C4-2B (cell line): Measurements from ENCODE around the gene KCNT1.

Source experiments
- H3K27ac ChIP-seq: fragments of 450-650 bp; 2 replicates; pipeline ENCODE4 v1.5.1; 2017
- ZFX ChIP-seq: fragments of 450-650 bp; IDR thresholded peaks from 2 replicates; pipeline ENCODE4 v1.6.1; 2017
- TF ChIP-seq, protein P1 (sequence below): fragments of 450-650 bp; conservative IDR thresholded peaks from 2 replicates; pipeline ENCODE4 v1.5.1; 2017; ENCODE audit warnings: mild to moderate bottlenecking

Gene KCNT1

DNA sequence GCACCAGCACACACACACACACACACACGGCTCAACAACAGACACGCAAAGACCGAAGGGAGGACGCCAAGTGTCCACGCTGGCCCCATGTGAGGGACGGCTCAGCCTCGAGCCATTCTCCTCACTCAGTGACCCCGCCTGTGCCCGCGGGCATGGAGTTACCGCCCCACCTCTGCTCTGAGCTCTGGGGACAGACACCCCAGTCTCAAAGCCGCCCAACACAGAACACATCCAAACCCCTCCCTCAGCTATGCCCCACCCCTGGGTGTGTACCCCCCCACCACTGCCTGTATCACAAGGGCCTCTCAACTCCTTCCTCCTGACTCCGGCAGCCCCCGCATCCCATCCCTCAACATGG is 124.2 kb downstream of the KCNT1 start:
- H3K27ac ChIP-seq = no peak overlapping the region

DNA sequence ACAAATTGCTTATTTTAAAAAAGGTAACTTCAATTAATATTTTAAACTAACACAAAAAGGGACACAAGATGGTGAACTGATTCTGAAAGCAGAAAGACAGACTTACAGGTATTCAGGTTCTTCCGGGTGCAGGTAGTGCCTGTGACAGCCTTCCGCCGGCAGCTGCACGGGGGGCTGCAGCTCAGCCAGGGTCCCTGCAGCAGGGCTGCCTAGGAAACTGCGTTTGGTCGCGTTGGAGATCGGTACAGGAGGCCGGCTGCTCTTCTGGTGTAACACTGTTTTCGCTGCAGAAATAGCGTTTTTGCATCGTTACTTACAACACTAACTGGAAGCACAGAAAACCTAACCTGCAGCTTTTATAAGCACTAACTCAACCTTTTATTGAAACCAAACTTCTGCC is 125.3 kb downstream of the KCNT1 start:
- H3K27ac ChIP-seq = no peak overlapping the region; the same call in 1 of the 2 replicates
- no peak for TF ChIP-seq ZFX
- TF ChIP-seq, protein P1, sequence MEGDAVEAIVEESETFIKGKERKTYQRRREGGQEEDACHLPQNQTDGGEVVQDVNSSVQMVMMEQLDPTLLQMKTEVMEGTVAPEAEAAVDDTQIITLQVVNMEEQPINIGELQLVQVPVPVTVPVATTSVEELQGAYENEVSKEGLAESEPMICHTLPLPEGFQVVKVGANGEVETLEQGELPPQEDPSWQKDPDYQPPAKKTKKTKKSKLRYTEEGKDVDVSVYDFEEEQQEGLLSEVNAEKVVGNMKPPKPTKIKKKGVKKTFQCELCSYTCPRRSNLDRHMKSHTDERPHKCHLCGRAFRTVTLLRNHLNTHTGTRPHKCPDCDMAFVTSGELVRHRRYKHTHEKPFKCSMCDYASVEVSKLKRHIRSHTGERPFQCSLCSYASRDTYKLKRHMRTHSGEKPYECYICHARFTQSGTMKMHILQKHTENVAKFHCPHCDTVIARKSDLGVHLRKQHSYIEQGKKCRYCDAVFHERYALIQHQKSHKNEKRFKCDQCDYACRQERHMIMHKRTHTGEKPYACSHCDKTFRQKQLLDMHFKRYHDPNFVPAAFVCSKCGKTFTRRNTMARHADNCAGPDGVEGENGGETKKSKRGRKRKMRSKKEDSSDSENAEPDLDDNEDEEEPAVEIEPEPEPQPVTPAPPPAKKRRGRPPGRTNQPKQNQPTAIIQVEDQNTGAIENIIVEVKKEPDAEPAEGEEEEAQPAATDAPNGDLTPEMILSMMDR = no peak

More for the DNA sequence above, 124.2 kb downstream of the KCNT1 start:
- no peak for TF ChIP-seq ZFX
- TF ChIP-seq, protein P1 = no peak

DNA sequence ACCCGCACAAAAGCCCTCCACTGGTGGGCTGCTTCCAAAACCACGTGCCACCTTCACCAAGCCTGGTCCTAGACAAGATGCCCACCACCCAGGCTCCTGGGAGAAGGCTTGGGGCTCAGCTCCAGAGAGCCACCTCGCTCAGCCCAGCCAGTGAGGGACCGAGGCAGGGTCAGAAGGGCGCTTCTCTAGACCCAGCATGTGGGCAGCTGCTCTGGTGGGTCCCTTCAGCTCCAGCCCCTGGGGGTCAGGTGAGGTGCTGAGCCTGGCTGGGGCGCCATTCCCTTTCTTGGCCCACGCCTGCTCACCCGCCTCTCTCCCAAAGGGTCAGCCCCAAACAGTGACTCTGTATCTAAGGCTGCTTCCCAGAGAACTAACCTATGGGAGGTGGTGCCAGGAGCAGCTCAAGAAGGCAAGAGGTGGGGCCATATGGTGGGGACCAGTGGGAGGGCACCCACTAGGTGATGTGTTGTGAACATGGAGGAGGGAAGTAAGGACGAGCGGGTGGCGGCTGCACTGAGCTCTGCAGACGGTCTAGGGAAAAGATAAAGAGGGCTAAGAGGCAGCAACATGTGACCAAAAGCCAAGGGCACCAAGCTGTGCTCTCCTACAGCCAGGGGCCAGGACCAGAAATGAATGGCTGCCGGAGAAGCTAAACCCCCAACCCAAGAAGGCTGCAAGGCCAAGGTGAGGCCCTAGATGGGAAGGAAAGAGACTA is 126.0 kb downstream of the KCNT1 start:
- TF ChIP-seq, protein P1 = no peak
- TF ChIP-seq ZFX = no peak
- peak overlapping the region; percentile 0; the same call in 1 of the 2 replicates for H3K27ac ChIP-seq

DNA sequence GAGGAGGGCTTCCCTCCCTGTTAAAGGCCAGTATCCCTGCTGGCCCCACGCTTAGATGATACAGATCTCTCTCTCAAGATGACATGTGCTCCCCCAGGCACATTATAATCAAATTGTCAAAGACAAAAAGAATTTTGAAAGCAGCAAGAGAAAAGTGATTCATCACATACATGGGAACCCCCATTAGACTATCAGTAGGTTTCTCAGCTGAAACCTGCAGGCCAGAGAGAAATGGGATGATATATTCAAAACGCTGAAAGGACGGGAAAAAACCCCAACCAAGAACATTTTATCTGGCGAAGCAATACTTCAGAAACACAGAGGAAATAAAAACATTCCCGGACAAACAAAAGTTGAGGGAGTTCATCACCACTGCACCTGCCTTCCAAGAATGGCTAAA is 126.7 kb downstream of the KCNT1 start:
- no peak overlapping the region for H3K27ac ChIP-seq

DNA sequence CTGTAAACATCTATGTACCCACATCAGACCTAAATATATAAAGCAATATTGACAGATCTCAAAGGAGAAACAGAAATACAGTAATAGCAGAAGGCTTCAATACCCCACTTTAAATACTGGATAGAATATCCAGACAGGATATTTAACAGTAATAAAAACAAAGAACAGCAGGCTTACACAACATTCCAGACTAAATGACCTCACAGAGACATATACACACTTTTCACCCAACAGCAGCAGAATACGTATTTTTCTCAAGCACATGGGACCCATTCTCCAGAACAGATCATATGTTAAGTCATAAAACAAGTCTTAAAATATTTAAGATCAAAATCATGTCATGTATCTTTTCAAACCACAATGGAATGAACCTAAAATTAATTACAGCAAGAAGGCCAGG is 128.5 kb downstream of the KCNT1 start:
- TF ChIP-seq ZFX = no peak
- TF ChIP-seq, protein P1 = no peak
- no peak overlapping the region for H3K27ac ChIP-seq

More for the DNA sequence above, 126.7 kb downstream of the KCNT1 start:
- TF ChIP-seq, protein P1 = no peak
- TF ChIP-seq ZFX = no peak

DNA sequence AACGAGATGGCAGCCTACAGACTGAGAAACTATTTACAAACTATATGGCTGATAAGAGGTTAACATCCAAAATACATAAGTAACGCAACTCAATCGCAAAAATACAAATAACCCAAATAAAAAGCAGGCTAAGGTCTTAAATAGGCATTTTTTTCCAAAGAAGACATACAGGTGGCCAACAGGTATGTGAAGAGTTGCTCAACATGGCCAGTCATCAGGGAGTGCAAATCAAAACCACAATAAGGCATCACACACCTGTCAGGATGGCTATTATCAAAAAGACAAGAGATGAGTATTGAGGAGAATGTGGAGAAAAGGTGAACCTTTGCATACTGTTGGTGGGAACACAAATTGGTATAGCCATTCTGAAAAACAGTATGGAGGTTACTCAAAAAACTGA is 131.9 kb downstream of the KCNT1 start:
- no peak overlapping the region for H3K27ac ChIP-seq
- TF ChIP-seq, protein P1 = no peak

DNA sequence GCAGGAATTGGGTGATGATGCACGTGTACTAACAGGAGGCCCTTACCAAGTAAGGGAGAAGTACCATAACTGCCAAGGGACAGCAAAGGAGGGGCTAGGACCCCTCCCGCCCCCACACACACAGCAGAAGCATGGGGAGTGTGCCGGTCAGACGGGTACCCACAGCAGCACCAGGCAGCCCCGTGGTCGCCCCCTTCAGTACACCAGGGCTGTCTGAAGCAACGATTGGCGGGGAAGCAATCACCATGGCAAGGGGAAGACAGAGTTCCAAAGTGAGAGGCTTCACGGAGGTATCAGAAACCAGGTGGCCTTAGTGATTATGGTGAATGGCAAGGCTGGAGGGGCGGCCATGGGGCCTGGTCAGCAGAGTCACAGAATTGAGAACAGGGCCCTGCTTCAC is 133.1 kb downstream of the KCNT1 start:
- no peak overlapping the region for H3K27ac ChIP-seq
- TF ChIP-seq, protein P1 = no peak
- no peak for TF ChIP-seq ZFX
